ENCODE data around the gene CACYBP.

GRCh38 chr1:174974711-174975119 lies 25.0 kb upstream of the CACYBP start:
- no peak for TF ChIP-seq CTCF (IDR thresholded peaks at IDR 0.05 in 8 of 11, conservative IDR thresholded peaks at IDR 0.05 in 3 of 11)
- TF ChIP-seq POLR2AphosphoS5 (IDR thresholded peaks at IDR 0.05): no peak

All from spleen (tissue), 7 donors.